ENCODE results near the gene SLC35G3.
A peak's percentile ranks its signal among the peaks of the same experiment; 100 is the strongest.
"Not testable (repeated sequence)": the region's sequence is repeated elsewhere in the genome, so short reads cannot be mapped to it uniquely, and the experiment has no call there.

Gene SLC35G3

DNA sequence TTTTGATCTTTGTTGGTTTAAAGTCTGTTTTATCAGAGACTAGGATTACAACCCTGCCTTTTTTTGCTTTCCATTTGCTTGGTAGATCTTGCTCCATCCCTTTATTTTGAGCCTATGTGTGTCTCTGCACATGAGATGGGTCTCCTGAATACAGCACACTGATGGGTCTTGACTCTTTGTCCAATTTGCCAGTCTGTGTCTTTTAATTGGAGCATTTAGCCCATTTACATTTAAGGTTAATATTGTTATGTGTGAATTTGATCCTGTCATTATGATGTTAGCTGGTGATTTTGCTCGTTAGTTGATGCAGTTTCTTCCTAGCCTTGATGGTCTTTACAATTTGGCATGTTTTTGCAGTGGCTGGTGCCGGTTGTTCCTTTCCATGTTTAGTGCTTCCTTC, 8.4 kb upstream of the SLC35G3 start:
- not testable (repeated sequence) for FAIRE-seq

DNA sequence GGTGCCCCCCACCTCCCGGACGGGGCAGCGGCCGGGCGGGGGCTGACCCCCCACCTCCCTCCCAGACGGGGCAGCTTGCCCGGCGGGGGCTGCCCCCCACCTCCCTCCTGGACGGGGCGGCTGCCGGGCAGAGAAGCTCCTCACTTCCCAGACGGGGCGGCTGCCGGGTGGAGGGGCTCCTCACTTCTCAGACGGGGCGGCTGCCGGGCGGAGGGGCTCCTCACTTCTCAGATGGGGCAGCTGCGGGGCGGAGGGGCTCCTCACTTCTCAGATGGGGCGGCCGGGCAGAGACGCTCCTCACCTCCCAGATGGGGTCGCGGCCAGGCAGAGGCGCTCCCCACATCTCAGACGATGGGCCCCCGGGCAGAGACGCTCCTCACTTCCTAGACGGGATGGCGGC, 869 bp upstream of the SLC35G3 start:
- FAIRE-seq, result not testable (repeated sequence)

DNA sequence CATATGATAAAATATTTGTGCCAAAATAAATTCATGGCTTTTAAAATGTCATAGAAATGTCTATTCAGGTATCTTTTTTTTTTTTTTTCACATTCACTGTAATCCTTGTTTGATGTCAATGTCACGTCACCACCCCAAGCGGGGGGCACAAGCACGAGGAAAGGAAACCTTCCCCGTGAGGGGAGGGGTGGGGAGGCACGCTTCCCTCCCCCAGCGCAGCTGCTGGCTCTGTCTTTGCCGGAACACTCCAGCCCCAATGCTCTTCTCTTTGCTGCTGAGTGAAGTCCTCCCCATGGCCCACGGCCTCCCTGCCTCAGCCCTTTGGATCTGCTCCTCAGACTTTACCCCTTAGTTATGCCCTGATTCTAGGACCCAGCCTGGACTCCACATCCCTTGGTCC, 1.5 kb downstream of the SLC35G3 start:
- FAIRE-seq, result no peak

DNA sequence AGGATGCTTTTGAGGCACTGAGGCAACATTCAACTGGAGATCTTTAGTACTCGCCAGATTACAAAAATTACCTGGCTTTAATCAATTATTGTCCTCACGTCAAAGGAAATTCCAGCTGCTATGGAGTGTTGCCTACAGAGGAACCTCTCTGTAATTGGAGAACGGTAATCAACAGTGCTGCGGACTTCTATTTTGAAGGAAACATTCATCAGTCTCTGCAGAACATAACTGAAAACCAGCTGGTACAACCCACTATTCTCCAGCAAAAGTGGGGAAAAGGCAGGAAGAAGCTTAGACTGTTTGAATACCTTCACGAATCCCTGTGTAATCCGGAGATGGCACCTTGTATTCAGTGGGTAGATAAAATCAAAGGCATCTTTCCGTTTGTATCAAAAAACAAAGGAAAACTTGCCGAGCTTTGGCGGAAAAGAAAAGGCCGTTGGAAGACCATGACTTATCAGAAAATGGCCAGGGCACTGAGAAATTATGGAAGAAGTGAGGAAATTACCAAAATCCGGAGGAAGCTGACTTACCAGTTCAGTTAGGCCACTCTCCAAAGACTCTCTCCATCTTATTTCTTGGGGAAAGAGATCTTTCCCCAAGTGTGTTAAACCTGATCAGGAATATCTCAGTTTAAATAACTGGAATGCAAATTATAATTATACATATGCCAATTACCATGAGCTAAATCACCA, 3.0 kb downstream of the SLC35G3 start:
- no peak for FAIRE-seq

DNA sequence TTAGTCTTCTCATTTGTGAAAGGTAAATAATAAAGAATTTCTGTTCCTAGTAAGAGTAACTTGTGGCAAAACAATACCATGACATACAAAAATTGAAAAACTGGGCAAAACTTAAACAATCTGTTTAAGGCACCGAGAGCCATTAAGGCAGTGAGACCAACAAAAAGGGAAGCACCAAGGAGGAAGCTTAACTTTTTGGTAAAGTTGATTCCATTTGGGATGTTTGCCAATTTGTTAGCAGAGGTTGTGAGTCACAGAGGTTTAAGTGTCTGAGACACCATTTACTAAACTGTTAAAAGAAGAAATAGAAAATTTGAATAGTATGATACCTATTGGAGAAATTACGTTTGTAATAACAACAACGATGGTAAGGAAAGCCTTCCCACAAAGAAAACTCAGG, 4.9 kb downstream of the SLC35G3 start:
- no peak for FAIRE-seq

DNA sequence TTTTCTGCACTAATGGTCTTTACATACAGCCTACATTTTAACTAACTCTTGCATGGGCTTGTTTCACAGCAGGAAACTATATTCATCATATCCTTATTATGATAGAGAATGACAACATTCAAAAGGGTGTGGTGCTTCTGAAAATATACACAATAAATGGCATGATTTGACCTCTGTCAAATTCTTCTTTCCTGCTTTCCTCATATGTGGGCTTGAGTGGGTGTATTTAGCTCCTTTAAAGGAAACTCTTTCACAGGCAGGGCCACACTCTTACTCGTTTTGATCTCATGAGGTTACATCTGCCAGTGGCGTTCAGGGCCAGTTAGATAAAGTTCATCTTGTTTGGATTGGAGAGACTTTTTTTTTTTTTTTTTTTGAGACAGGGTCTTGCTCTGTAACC, 6.1 kb downstream of the SLC35G3 start:
- FAIRE-seq, result no peak

DNA sequence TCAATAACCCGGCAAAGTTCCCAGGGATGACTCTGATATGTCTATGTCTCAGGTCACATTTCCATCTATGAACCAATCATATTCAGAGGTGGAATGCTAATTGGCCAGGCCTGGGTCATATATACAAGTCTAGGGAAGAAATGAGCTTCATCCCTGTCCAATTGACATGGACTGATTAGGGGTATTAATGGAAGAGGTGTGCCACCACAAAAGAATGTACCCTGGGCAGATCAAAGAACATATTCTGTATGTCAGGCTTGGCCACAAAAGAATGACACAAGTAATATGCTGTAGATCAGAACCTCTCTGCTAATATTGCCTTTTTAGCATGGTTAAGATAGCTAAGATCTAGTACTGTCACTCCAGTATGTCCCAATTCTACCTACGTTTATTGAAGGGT, 6.7 kb downstream of the SLC35G3 start:
- no peak for FAIRE-seq

DNA sequence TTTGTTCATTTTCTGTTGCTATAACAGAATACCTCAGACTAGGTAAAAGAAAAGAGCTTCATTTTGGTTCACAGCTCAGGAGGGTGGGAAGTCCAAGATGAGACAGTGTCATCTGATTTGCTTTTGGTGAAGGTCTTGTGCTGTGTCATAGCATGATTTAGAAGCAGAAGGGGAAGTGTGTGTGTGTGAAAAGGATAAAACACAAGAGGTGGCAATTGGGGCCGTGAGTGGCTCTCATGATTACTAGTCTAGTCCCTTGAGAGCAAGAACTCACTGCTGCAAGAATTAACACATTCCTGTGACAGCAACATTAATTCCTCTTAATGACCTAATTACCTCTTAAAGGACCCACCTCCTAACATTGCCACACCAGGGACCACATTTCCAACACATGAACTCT, 8.3 kb downstream of the SLC35G3 start:
- FAIRE-seq, result no peak

DNA sequence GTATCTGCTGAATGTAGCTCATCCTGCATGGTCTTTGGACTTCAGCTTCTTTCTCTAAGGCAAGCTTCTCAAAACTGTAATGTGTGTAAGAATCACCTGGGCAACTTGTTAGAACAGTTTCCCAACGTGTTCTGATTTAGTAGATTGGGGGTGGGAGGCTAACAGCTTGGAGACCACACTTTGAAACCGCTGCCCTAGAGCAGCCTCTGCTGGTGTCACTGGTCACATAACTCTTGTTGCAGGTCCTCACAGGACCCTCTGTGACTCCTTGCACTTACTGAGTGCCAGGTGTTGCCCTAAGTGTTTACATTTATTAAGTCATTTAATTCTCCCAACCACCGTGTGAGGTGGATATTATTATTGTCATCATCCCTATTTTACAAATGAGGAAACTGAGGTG, 9.9 kb downstream of the SLC35G3 start:
- no peak for FAIRE-seq

DNA sequence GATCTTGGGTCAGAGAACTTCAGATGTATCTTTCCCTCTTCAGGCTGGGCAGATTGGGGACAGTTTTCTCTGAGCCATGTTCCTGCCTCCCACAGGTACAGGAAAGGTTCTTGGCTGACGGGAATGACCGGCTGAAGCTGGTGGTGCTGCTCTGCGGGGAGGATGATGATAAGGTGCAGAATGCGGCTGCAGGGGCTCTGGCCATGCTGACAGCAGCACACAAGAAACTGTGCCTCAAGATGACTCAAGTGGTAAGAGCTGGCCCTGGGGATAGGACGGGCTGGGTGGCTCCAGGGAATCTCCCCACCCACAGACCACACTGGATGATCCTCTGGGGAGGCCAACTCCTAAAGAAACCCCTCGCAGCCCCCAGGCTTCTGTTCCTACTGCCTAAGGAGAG, 10.9 kb downstream of the SLC35G3 start:
- no peak for FAIRE-seq

DNA sequence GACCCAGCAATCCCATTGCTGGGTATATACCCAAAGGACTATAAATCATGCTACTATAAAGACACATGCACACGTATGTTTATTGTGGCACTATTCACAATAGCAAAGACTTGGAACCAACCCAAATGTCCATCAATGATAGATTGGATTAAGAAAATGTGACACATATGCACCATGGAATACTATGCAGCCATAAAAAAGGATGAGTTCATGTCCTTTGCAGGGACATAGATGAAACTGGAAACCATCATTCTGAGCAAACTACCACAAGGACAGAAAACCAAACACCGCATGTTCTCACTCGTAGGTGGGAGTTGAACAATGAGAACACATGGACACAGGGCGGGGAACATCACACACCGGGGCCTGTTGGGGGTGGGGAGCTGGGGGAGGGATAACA, 14.8 kb downstream of the SLC35G3 start:
- FAIRE-seq, result not testable (repeated sequence)

DNA sequence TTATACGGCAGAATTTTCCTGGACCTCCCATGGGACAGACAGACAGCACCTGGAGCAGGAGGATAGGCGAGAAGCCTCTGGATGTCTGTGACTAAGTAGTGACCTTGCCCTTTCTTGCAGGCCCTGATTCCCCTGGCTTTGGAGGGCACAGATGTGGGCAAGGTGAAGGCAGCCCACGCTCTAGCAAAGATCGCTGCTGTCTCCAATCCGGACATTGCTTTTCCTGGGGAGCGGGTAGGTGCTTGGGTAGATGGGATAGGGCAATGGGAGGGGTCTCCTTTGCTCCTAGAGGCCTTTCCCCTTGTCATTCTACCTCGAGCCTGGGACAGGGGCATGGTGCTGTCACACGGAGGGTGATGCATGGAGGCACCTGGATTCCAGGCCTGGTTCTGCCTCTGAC, 17.3 kb downstream of the SLC35G3 start:
- FAIRE-seq, result no peak

DNA sequence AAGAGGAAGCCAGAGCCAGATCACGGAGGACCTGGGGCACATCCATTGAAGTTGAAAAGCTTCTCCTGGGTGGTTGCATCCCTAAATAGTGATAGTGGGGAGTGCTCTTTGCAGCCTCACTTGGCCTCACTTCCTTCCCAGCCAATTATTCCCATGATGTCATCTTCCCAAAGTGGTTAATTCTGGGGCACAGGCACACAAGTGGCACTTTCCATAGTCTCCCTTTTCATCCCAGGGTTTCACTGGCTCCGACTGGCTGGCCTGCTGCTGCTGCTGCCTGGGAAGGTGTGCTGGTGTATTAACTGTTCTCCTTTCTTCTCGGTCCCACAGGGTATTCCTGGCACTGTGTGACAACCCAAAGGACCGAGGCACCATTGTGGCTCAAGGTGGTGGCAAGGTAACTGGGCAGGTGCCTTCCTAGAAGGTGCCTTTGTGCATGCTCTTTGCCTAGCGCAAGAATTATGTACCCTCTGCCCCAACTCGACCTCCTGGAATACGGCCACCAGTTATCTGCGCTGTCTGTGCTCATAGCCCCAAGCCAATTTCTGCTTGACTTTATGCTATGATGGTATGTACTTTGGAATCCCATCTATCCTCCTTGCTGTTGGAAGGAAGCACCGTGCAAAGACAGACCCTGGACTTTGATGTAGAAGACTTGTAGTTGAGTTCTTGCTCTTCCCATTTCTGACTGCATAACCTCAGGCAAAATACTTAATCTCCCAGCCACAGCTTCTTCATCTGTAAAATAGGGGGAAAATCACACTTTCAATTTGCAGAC, 18.4 kb downstream of the SLC35G3 start:
- FAIRE-seq, result no peak

DNA sequence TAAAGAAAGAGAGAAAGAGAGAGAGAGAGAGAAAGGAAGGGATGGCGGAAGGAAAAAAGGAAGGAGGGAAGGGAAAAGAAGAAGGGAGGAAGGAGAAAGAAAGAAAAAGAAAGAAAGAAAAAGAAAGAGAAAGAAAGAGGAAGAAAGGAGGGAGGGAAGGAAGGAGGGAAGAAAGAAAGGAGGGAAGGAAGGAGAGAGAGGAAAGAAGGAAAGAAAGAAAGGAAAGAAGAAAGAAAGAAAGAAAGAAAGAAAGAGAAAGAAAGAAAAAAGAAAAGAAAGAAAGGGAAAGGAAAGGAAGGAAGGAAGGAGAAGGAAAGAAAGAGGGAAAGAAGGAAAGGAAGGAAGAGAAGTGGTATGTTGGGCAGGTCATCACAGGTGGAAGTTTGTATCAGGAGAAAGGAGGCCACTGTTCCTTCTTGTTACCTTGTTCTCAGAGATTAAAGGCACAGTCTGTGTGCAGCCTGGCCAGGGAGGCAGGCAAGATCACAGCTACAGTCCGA, 19.3 kb downstream of the SLC35G3 start:
- FAIRE-seq, result no peak

DNA sequence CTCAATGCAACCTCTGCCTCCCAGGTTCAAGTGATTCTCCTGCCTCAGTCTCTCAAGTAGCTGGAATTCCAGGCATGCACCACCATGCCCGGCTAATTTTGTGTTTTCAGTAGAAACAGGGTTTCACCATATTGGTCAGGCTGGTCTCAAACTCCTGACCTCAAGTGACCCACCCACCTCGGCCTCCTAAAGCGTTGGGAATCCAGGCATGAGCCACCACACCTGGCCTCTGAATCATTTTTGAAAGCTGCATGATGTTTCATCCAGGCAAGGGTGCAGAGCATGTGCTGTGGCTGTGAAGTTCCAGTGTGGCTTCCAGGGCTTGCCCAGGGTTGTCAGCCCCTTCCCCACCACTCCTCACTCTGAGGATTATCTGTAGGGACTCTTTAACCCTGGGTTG, 21.9 kb downstream of the SLC35G3 start:
- not testable (repeated sequence) for FAIRE-seq

DNA sequence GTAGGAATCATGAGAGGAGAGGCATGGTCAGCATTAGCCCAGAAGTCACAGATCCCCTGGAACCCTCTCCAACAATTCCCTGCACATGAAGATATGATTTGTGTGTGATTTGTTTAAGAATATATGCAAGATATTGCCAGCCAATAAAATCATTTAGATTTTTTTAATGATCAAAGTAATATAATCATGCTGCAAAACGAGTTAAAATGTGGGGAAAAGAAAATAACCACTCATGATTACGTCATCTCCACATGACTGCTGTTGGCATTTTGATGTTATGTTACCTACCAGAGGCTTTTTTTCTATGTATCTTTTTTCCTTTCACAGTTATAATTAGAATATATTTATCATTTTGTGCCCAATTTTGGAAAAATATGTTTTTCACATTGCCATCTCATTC, 22.4 kb downstream of the SLC35G3 start:
- FAIRE-seq, result no peak

DNA sequence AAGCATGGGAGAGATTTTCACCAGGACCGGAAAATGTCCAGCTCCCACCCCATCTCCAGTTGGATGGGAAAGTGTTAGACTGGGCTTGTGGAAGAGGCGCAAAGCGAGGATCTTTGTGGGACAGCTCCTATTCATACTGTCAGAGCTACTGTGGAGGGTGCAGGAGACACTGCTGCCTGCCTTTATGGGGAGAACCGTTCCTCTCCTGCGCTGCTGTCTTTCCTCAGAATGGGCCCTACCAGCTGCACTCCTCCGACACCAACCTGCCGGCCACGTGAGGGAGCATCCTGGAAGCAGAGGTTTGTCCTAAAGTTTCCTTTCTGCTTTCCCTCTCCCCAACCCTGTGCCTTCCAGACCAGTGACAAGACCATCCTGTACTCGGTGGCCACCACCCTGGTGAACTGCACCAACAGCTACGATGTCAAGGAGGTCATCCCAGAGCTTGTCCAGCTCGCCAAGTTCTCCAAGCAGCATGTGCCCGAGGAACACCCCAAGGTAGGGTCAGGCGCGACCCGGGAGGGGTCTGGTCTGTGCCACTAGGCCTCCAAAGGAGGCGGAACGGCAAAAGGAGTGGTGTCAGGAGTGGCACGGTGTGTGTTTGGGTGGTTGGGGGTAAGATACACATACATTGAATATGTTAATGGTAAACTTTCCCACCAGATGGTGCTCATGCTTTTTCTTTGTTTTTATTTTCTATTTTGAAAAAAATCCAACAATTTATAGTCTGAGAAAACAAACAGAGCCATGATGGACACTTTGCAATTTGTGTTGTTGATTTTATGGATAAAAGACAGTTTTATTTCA, 23.0 kb downstream of the SLC35G3 start:
- peak; percentile 40 for FAIRE-seq

DNA sequence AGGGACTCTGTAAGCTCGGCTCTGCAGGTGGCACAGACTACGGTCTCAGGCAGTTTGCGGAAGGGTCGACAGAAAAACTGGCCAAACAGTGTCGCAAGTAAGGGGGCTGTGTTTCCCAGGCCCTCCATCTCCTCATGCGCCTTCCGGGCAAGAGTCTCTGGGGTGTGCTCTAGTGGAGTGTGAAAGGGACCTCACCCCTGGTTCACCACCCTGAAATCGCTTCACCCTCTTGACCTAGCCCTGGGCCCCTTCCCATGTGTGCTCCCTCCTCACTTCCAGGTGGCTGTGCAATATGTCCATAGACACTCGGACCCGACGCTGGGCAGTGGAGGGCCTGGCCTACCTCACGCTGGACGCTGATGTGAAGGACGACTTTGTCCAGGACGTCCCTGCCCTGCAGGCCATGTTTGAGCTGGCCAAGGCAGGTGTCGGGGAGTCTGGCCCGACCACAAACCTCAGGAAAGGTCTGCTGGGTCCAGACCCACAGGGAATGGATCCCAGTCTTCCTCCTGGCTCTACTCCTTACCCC, 24.3 kb downstream of the SLC35G3 start:
- FAIRE-seq, result no peak

DNA sequence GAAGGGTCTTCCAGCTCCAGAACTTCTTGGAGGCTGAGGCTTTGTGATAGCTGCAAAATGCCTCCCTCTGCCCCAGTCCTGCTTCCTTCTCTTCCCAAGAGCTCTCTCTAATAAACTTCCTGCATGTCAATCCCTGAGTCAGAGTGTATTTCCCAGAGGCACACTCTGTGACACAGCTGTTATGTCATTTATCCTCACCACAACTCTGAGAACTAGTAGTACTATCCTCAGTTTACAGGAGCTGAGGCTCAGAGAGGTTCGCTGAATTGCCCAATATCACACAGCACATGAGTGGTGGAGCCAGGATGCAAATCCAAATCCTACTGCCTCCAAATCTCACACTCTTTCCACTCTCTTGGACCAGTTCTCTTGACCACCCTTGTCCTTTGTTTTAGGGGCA, 26.5 kb downstream of the SLC35G3 start:
- FAIRE-seq, result no peak

DNA sequence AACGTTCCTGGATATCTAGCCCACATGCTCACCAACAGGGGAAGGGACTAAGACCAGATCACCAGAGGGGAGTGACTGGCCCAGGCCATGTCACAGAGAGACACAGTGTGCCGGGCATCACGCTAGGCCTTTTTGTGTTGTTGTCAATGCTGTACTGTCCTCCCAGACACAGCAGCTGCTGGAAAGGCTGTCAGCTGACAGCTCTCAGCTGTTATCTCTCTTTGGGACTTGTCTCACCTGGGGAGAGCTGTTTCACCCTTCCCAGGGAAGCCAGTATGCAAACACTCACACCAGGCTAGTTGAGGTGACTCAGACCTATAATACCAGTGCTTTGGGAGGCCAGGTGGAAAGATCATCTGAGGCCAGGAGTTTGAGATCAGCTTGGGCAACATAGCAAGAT, 27.1 kb downstream of the SLC35G3 start:
- FAIRE-seq, result no peak

DNA sequence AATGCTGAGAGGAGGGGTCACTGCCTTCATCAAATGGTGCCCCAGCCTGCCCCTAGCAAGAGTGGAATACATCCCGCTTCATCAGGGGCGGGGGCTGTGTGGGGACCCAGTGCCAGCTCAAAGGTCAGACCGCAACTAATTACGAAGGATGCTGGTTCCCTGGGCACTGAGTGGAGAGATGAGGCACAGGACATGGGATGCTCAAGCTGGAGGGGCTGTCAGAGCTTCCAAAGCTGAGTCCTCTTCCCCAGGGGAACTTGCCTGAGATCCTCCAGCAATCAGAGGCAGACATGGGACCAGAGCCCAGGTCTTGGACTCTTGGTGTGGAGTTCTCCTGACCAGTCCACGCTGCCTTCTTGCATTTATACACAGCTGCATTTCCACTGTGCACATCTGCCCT, 27.7 kb downstream of the SLC35G3 start:
- no peak for FAIRE-seq

DNA sequence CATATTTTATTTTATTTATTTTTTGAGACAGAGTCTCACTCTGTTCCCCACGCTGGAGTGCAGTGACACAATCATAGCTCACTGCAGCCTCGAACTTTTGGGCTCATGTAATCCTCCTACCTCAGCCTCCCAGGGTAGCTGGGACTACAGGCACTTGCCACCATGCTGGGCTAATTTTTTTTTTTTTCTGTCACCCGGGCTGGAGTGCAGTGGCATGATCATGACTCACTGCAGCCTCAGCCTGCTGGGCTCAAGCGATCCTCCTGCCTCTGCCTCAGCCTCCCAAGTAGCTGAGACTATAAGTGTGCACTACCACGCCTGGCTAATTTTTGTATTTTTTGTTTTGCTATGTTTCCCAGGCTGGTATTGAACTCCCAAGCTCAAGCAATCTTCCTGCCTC, 29.5 kb downstream of the SLC35G3 start:
- no peak for FAIRE-seq

DNA sequence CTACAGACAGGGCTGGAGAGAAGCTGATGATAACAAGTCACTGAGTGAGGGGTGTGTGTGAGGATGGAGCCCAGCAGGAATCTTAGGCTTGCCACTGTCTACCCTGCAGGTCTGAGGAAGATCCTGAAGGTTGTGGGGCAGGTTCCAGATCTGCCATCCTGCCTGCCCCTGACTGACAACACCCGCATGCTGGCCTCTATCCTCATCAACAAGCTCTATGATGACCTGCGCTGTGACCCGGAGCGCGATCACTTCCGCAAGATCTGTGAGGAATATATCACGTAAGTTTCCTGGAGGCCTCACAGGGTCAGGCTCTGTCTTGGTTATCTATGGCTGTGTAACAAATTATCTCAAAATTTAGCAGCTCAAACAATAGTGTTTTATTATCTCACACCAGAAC, 30.3 kb downstream of the SLC35G3 start:
- FAIRE-seq, result no peak
